ENCODE measurements around the gene ANKRD9.
A peak's percentile ranks its signal among the peaks of the same experiment; 100 is the strongest.
"Not testable (repeated sequence)": the region's sequence is repeated elsewhere in the genome, so short reads cannot be mapped to it uniquely, and the experiment has no call there.

The ANKRD9 gene

GRCh38 chr14:102541771-102542170 is 32.2 kb upstream of the ANKRD9 start:
- TF ChIP-seq, protein P1, sequence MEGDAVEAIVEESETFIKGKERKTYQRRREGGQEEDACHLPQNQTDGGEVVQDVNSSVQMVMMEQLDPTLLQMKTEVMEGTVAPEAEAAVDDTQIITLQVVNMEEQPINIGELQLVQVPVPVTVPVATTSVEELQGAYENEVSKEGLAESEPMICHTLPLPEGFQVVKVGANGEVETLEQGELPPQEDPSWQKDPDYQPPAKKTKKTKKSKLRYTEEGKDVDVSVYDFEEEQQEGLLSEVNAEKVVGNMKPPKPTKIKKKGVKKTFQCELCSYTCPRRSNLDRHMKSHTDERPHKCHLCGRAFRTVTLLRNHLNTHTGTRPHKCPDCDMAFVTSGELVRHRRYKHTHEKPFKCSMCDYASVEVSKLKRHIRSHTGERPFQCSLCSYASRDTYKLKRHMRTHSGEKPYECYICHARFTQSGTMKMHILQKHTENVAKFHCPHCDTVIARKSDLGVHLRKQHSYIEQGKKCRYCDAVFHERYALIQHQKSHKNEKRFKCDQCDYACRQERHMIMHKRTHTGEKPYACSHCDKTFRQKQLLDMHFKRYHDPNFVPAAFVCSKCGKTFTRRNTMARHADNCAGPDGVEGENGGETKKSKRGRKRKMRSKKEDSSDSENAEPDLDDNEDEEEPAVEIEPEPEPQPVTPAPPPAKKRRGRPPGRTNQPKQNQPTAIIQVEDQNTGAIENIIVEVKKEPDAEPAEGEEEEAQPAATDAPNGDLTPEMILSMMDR (conservative IDR thresholded peaks at IDR 0.05; ENCODE audit: low read depth, low read length): no peak
- DNase-seq (ENCODE audit: low read depth): no peak
- H3K4me3 ChIP-seq (ENCODE audit: low read depth, low read length): no peak overlapping the region

- DNase-seq (ENCODE audit: low read depth); H3K4me3 ChIP-seq (ENCODE audit: low read depth, low read length): not testable (repeated sequence)
Observed at GRCh38 chr14:102541029-102541491, 31.5 kb upstream of the ANKRD9 start.

DNA sequence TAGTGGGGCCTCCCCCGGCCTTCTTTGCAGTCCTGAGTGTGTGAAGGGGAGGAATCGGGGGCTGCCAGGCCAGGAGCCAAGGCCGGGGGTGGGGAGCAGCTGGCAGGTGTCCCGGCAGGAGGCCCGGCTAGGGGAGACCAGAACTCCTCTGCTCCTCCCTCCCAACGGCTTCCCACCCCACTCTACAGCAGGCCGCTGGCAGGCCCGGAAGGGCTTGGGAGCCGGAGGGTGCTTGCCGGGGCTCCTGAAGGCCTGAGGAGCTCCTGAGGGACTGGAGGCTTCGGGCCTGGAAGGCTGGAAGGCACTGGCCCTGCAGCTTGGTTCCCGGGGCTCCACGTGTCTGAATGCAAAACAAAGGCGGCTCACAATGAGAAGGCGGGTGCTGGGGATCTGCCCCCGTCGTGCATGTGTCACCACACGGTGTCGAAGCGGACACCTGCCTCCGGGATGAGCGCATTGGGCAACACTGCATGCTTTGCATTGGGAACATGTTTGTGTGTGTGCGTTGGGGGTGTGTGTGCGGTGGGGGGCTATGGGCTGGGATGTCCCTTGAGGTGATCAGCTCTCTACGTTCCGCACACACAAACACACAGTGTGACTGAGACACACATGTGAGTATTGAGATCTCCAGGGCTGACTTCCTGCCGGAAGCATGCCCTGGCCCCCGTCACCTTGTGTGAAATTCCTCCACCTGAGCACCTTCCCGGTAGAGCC is 30.9 kb upstream of the ANKRD9 start:
- TF ChIP-seq, protein P1 (conservative IDR thresholded peaks at IDR 0.05; ENCODE audit: low read depth, low read length): no peak
- DNase-seq (ENCODE audit: low read depth): peak; percentile 37
- no peak overlapping the region for H3K4me3 ChIP-seq (ENCODE audit: low read depth, low read length)

- peak; percentile 75 for DNase-seq (ENCODE audit: low read depth)
- TF ChIP-seq, protein P1 (conservative IDR thresholded peaks at IDR 0.05; ENCODE audit: low read depth, low read length): no peak
- H3K4me3 ChIP-seq (ENCODE audit: low read depth, low read length): no peak overlapping the region
Observed at GRCh38 chr14:102539544-102540314, 30.2 kb upstream of the ANKRD9 start.

DNA sequence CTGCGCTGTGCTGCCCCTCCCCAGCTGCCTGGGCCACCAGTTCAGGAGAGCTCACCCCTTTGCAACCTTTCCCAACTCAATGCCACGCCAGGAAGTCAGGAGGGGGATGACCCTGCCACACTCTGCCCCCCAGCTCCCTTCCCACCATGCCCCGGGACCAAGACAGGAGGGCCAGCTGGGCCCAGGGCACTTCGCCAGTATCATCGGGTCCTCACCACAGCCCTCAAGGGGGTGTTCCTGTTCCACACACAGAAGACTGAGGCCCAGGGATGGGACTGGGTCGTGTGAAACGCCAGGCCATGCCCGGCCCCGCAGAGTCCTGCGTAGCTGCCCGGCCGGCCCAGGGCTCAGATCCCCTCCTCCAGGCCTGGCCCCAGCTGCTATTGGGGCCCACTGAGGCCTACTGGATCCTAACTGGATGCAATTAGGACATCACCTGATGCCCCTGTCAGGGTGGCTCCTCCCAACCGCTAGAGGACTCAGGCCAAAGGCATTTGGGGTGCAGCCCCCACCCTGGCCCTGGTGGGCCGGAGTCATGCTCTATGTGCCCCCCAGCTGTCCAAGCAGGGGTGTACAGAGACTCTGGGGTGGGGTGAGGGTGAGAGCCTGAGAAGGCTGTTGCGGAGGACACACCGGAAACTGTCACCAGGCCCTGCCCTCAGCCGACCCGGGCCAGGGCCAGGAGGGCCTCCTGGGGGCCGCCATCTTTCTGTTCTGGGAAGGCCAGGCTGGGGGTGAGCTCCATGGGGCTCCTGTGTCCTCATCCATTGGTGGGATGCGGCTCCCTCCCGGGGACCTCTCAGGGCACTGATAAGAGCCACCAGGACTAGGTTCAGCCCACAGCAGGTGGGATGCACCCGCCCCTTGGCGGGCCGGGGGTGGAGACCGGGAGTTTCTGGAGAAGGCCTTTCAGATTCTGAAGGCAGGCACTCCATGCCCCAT is 29.3 kb upstream of the ANKRD9 start:
- no peak for DNase-seq (ENCODE audit: low read depth)
- TF ChIP-seq, protein P1 (conservative IDR thresholded peaks at IDR 0.05; ENCODE audit: low read depth, low read length): no peak
- H3K4me3 ChIP-seq (ENCODE audit: low read depth, low read length): no peak overlapping the region

GRCh38 chr14:102537981-102538601 is 28.5 kb upstream of the ANKRD9 start:
- DNase-seq (ENCODE audit: low read depth): no peak
- TF ChIP-seq, protein P1 (conservative IDR thresholded peaks at IDR 0.05; ENCODE audit: low read depth, low read length): no peak
- H3K4me3 ChIP-seq (ENCODE audit: low read depth, low read length): no peak overlapping the region

Data from choroid plexus epithelial cell (primary cell).